Fibroblast of gingiva (primary cell): ENCODE results near the gene OXER1.

Experiments
- DNase-seq: peaks from one replicate; pipeline ENCODE4 v3.0.0-alpha.2; 2011; ENCODE audit warnings: low read depth

Gene OXER1

GRCh38 chr2:42764096-42764495 is at the start of gene OXER1:
OXER1 (minus strand) TSS chr2:42764135; CDS start chr2:42764062, 73 bp downstream.
- DNase-seq: no peak

GRCh38 chr2:42812899-42813479 is 49.1 kb upstream of the OXER1 start:
- DNase-seq: no peak

- DNase-seq: peak; percentile 61
Measured at GRCh38 chr2:42810971-42811811, 47.3 kb upstream of the OXER1 start.

GRCh38 chr2:42810121-42810970 is 46.4 kb upstream of the OXER1 start:
- DNase-seq: peak; percentile 97

GRCh38 chr2:42809819-42810120 is 45.8 kb upstream of the OXER1 start:
- peak; percentile 85 for DNase-seq

- DNase-seq: no peak
Measured at GRCh38 chr2:42809131-42809818, 45.3 kb upstream of the OXER1 start.

GRCh38 chr2:42808301-42808700 is 44.4 kb upstream of the OXER1 start:
- DNase-seq: no peak

- DNase-seq: no peak
Measured at GRCh38 chr2:42806786-42807185, 42.9 kb upstream of the OXER1 start.

- no peak for DNase-seq
Measured at GRCh38 chr2:42804891-42805290, 41.0 kb upstream of the OXER1 start.

- DNase-seq: peak; percentile 92
Measured at GRCh38 chr2:42804338-42804737, 40.4 kb upstream of the OXER1 start.

GRCh38 chr2:42802150-42802549 is 38.2 kb upstream of the OXER1 start:
- no peak for DNase-seq

- peak; percentile 59 for DNase-seq
Measured at GRCh38 chr2:42801381-42801780, 37.4 kb upstream of the OXER1 start.

- peak; percentile 69 for DNase-seq
Measured at GRCh38 chr2:42800981-42801380, 37.0 kb upstream of the OXER1 start.

GRCh38 chr2:42800461-42800962 is 36.6 kb upstream of the OXER1 start:
- DNase-seq: no peak

GRCh38 chr2:42799881-42800280 is 35.9 kb upstream of the OXER1 start:
- no peak for DNase-seq

- no peak for DNase-seq
Measured at GRCh38 chr2:42797281-42797680, 33.3 kb upstream of the OXER1 start.

- no peak for DNase-seq
Measured at GRCh38 chr2:42796427-42797248, 32.7 kb upstream of the OXER1 start.

GRCh38 chr2:42795841-42796301 is 31.9 kb upstream of the OXER1 start:
- no peak for DNase-seq

GRCh38 chr2:42795275-42795674 is 31.3 kb upstream of the OXER1 start:
- DNase-seq: no peak

- DNase-seq: peak; percentile 13
Measured at GRCh38 chr2:42794271-42795046, 30.5 kb upstream of the OXER1 start.
